ENCODE results near the gene NENF. TPM values are rescaled to one million over a fixed set of nuclear protein-coding genes. Genes with fewer than 3 reads are reported as not detected.

NENF gene
- polyA plus RNA-seq, 1 donor from 2014 or later: 7.9 TPM

DNA sequence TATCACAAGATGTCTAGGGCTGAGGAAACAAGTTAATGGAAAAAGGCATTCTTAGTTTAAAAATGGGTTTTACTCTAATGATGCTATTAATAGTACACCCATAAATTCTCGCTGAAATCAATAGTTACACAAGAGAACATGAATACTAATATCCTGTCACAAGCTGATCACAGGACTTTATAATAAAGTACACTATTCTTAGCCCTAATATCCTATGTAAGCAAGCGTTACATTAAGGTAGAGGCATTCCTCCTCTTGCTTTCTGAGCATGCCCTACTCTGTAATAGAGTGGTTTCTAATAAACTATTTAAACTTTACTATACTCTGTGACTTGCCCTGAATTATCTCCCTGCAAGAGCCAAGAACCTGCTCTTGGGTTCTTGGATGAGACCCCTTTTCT is 11.6 kb upstream of the NENF start:
- H3K36me3 ChIP-seq (ENCODE audit: insufficient read depth, low read length): no peaks in the 10 kb centered on the region
- H3F3A ChIP-seq (ENCODE audit: insufficient read depth, low read length, poor library complexity, severe bottlenecking): no peaks in the 10 kb centered on the region
- no peaks in the 10 kb centered on the region for H3K9me3 ChIP-seq (ENCODE audit: low read length)
- no peak overlapping the region for H3K9ac ChIP-seq (ENCODE audit: low read length)
- no peaks in the 10 kb centered on the region for H4K20me1 ChIP-seq (ENCODE audit: insufficient read depth)
- H2AFZ ChIP-seq (ENCODE audit: low read depth, low read length): no peak overlapping the region
- no peak overlapping the region for H3K27ac ChIP-seq (ENCODE audit: low read length)
- no peaks in the 10 kb centered on the region for H3K9me2 ChIP-seq (ENCODE audit: insufficient read depth, low read length)
- H3K27me3 ChIP-seq (ENCODE audit: insufficient read depth, low read depth, low read length): no peaks in the 10 kb centered on the region
- TF ChIP-seq TAF1 (IDR thresholded peaks at IDR 0.05; ENCODE audit: low read depth) (no peak), MXI1 (conservative IDR thresholded peaks at IDR 0.05; ENCODE audit: poor library complexity, severe bottlenecking) (no peak), RAD21 (conservative IDR thresholded peaks at IDR 0.05) (no peak), POLR2AphosphoS5 (IDR thresholded peaks at IDR 0.05) (no peak), EZH2 (IDR thresholded peaks at IDR 0.05; ENCODE audit: borderline replicate concordance, insufficient read depth, low read length, poor library complexity, severe bottlenecking) (no peak), EP300 (conservative IDR thresholded peaks at IDR 0.05; ENCODE audit: poor library complexity, severe bottlenecking) (no peak), SMC3 (conservative IDR thresholded peaks at IDR 0.05; ENCODE audit: poor library complexity) (no peak)
- TF ChIP-seq, protein P1, sequence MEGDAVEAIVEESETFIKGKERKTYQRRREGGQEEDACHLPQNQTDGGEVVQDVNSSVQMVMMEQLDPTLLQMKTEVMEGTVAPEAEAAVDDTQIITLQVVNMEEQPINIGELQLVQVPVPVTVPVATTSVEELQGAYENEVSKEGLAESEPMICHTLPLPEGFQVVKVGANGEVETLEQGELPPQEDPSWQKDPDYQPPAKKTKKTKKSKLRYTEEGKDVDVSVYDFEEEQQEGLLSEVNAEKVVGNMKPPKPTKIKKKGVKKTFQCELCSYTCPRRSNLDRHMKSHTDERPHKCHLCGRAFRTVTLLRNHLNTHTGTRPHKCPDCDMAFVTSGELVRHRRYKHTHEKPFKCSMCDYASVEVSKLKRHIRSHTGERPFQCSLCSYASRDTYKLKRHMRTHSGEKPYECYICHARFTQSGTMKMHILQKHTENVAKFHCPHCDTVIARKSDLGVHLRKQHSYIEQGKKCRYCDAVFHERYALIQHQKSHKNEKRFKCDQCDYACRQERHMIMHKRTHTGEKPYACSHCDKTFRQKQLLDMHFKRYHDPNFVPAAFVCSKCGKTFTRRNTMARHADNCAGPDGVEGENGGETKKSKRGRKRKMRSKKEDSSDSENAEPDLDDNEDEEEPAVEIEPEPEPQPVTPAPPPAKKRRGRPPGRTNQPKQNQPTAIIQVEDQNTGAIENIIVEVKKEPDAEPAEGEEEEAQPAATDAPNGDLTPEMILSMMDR (IDR thresholded peaks at IDR 0.05; ENCODE audit: poor library complexity, severe bottlenecking): no peak
- TF ChIP-seq, protein P2, sequence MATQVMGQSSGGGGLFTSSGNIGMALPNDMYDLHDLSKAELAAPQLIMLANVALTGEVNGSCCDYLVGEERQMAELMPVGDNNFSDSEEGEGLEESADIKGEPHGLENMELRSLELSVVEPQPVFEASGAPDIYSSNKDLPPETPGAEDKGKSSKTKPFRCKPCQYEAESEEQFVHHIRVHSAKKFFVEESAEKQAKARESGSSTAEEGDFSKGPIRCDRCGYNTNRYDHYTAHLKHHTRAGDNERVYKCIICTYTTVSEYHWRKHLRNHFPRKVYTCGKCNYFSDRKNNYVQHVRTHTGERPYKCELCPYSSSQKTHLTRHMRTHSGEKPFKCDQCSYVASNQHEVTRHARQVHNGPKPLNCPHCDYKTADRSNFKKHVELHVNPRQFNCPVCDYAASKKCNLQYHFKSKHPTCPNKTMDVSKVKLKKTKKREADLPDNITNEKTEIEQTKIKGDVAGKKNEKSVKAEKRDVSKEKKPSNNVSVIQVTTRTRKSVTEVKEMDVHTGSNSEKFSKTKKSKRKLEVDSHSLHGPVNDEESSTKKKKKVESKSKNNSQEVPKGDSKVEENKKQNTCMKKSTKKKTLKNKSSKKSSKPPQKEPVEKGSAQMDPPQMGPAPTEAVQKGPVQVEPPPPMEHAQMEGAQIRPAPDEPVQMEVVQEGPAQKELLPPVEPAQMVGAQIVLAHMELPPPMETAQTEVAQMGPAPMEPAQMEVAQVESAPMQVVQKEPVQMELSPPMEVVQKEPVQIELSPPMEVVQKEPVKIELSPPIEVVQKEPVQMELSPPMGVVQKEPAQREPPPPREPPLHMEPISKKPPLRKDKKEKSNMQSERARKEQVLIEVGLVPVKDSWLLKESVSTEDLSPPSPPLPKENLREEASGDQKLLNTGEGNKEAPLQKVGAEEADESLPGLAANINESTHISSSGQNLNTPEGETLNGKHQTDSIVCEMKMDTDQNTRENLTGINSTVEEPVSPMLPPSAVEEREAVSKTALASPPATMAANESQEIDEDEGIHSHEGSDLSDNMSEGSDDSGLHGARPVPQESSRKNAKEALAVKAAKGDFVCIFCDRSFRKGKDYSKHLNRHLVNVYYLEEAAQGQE (IDR thresholded peaks at IDR 0.05; ENCODE audit: borderline replicate concordance): no peak
- H3K4me3 ChIP-seq (ENCODE audit: low read length): no peak overlapping the region
- no peak overlapping the region for H3K4me2 ChIP-seq (ENCODE audit: low read length)
- H3K79me2 ChIP-seq (replicated peaks; ENCODE audit: insufficient read depth, low read length): no peaks in the 10 kb centered on the region

DNA sequence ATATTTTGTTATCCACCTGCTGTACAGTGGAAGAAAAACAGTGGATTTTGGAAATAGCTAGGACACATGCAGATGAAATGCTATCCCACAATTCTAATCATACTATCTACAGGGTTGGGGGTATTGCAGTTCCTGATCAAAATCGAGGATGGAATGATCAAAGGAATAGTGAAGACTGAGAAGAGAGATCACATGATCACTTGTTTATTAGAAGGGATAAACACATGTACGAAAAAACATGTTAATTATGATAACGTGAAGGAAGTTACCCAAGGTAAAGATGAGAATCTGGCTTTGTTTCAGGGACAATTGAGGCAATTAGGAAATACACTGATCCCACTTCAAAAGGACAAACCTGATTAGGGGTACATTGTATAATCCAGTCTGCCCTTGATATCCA is 8.8 kb upstream of the NENF start:
- Histone ChIP-seq H3K9me2 (ENCODE audit: insufficient read depth, low read length) (no peaks in the 10 kb centered on the region), H2AFZ (ENCODE audit: low read depth, low read length) (no peak overlapping the region), H3K36me3 (ENCODE audit: insufficient read depth, low read length) (no peaks in the 10 kb centered on the region), H3F3A (ENCODE audit: insufficient read depth, low read length, poor library complexity, severe bottlenecking) (no peaks in the 10 kb centered on the region), H3K79me2 (replicated peaks; ENCODE audit: insufficient read depth, low read length) (no peaks in the 10 kb centered on the region), H3K9ac (ENCODE audit: low read length) (no peak overlapping the region), H3K4me3 (ENCODE audit: low read length) (no peak overlapping the region), H3K9me3 (ENCODE audit: low read length) (no peaks in the 10 kb centered on the region), H3K4me2 (ENCODE audit: low read length) (no peak overlapping the region), H3K27ac (ENCODE audit: low read length) (no peak overlapping the region), H4K20me1 (ENCODE audit: insufficient read depth) (no peaks in the 10 kb centered on the region), H3K27me3 (ENCODE audit: insufficient read depth, low read depth, low read length) (no peaks in the 10 kb centered on the region)
- no peak for TF ChIP-seq EZH2 (IDR thresholded peaks at IDR 0.05; ENCODE audit: borderline replicate concordance, insufficient read depth, low read length, poor library complexity, severe bottlenecking)
- TF ChIP-seq TAF1 (IDR thresholded peaks at IDR 0.05; ENCODE audit: low read depth): no peak
- no peak for TF ChIP-seq SMC3 (conservative IDR thresholded peaks at IDR 0.05; ENCODE audit: poor library complexity)
- TF ChIP-seq MXI1 (conservative IDR thresholded peaks at IDR 0.05; ENCODE audit: poor library complexity, severe bottlenecking): no peak
- TF ChIP-seq RAD21 (conservative IDR thresholded peaks at IDR 0.05): no peak
- TF ChIP-seq, protein P2 (IDR thresholded peaks at IDR 0.05; ENCODE audit: borderline replicate concordance): no peak
- TF ChIP-seq POLR2AphosphoS5 (IDR thresholded peaks at IDR 0.05): no peak
- TF ChIP-seq, protein P1 (IDR thresholded peaks at IDR 0.05; ENCODE audit: poor library complexity, severe bottlenecking): no peak
- TF ChIP-seq EP300 (conservative IDR thresholded peaks at IDR 0.05; ENCODE audit: poor library complexity, severe bottlenecking): no peak

All from neural cell (in vitro differentiated cells).